DMS153 (cell line): ENCODE results near the gene SH3BP2.

ENCODE experiments used
- DNase-seq: peaks from one replicate; lab custom pipeline; 2025; lab: John Stamatoyannopoulos, UW

SH3BP2 gene

DNA sequence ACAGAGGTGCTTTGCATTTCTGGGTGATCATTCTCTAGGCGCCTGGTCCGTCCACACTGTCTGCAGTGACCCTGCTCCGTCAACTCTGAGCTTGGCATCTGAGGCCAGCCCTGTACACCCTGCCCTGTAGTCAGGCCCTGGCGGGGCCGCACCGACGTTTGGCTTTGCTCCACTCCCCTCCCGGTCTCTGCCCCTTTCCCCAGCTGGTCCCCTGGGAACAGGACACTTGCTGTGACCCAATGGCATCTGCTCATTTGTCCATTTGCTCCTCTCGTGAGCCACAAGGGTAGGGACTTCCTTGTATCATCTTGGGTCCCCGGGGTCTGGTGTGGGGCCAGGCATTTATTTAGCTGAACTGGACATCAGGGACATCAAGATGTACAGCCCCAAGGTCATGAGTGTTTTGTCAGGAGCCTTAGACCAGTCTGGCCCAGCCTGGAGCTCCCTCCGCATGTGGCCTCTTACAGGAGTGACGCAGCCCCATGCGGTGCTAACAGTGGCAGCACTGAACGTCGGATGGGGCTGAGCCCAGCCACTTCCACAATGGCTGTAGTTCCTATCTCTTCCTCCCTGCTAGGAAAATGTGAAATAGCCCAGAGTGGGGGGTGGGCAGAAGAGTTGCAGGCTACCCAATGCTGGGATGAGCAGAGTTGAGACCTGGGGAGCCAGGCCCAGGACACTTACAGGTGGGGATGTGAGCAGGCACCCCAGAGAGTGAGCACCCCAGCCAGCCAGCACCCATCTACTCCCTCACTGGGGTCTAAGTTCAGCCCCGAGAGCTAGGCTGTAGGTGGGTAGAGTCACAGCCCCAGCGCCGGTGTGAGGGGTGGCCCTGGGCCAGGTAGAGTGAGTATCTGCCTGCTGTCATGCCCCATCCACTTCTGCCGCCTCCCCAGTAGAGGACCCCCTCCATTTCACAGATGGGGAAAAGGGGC is 2.0 kb upstream of the SH3BP2 start:
- DNase-seq, result no peak

DNA sequence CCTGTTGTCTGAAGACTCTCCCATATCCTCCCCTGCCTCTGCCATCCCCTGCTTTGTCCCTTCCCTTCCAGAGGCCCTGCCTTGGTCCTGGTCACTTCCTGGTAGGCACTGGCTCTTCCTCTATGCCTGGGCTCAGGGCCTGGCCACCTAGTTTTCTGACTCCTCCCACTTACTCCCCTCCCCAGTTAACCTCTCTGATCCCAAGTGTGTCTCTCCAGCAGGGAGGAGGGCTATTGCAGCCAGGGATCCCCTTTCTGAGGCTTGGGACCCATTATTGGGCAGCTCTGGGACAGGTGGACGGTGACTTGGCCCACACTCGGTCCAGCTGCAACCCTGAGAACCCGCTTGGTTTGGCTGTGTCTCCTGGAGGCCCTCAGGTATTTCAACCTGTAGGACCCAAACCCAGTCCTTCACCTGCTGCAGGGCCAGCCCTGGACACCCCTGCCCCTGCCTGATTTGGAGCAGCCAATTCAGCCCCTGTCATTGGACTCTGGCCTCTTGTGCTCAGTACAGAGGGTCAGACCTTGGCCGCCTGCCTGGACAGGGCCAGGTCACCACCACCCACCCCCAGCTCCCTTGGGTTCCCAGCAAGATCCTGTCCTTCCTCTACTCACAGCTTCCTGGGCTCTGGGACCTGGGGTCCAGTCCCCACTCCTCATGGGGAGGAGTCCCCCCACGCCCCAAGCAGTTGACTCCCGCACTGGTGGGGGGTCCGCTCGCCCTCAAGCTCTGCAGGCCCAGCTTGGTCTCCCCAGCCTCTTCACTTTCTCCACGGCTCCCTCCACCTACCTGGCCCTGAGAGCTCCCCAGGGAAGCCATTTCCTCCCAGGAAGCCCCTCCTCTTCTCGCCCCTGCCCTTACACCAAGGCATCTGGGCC is 1.1 kb upstream of the SH3BP2 start:
- no peak for DNase-seq

DNA sequence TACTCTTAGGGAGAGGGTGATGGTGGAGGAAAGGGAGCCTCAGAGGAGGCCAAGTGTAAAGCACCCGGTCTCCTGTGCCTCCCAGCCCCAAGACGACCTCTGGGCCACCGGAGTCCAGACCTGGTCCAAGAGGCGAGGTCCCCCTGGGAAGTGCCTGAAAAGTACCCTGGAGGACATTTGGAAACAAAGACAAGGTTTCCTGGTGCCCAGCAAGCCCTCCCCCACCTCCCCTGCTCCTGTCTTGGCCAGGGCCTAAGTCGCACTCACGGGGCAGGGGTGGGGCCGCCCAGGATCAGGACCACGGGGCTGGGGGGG is 532 bp upstream of the SH3BP2 start:
- DNase-seq, result no peak

DNA sequence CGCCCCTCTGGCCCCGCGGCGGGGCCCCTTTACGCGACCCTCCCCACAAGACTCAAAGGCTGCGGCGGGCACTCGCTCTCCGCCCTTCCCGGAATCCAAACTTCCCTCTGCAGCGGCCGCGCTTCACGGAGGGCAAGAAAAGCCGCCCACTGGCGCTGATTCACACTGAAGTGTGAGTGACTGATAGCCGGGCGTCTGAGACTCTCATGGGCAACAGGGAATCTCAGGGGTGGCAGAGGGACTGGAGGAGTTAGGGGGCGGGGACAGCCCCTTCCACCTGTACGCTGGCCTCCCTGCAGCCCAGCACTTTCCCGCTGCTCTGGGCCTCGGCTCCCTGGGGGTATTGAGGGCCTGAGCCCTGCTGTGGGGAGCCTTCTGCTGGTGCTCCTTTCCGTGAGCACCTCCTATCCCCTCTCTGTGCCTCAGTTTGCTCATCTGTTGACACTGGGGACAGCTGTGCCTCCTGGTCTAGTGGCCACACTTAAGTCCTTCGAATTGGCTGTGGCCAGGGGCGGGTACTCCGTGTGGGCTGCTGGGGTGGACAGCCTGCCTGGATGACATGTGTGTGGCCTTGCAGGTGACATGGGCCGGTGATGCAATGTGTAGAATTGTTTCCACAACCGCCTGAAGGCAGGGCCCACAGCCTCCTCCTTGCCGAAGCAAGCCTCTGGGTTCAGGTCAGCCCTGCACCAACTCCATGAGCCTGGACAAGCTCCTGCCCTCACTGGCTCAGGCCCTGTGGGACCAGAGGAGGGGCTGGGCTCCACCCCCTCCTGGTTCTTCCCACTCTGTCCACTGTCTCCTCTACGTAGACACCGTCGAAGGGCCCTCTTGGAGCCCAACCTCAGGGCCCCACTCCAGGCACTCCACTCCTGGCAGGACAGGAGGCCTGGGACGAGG is 951 bp downstream of the SH3BP2 start:
- DNase-seq, result no peak

DNA sequence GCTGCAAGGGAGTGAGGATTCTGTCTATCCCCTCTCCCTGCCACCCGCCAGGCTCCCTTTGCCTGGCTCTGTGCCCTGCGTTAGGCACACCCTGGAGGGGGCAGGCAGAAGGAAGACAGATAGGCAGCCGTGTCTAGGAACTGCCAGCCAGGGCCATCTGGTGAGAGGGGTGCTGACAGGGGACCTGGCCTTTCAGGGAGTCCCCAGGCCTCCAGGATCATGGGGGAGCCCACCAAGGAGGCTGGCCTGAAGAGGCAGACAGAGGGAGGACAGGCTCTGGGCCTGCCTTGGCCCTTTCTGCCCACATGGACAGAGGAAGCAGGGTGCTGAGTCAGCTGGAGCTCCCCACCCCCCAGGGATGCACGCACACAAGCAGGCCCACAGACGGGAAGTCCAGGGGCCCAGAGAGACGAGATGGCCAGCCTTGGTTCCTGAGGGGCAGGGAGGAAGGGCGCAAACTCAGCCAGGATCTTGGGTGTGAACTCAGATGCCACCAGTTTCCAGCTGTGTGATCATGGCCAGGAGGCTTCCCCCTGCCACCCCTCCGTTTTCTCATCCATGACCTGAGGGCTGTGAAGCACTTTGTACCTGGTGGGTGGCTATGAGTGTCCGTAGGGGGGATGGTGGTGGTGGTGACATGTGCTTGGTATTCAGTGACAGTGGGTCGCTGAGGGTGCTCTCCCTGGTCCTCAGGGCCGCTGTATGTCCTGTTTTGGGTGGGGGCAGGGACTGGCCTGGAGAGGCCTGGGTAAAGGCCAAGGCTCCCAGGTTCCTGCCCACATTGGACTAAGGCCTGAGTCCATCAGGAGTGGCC is 1.8 kb downstream of the SH3BP2 start:
- DNase-seq, result no peak

DNA sequence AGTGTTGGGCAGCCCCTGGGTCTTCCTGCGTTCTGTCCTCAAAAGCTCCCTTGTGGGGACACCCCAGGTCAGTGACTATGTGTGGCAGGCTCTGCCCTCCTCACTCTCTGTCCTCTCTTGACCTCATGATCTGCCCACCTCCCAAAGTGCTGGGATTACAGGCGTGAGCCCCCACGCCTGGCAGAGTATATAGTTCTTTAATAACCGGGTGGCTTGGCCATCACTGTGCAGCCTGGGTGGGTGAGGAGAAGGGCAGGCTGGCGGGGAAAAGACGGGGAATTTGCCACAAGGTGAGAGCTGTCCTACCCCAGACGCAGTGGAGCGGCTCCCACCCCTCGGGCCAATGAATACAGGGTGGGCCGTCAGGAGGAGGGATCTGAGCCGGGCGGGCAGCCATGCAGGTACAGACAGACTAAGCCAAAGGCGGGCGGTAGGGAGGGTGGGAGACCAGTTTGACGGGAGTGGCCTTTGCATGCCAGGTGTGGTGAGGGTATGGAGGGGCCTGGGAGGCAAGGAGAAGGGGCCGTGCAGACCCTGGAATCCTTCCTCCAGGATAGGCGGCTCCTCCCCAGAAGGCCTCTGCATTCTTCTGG is 2.5 kb downstream of the SH3BP2 start:
- DNase-seq, result no peak

DNA sequence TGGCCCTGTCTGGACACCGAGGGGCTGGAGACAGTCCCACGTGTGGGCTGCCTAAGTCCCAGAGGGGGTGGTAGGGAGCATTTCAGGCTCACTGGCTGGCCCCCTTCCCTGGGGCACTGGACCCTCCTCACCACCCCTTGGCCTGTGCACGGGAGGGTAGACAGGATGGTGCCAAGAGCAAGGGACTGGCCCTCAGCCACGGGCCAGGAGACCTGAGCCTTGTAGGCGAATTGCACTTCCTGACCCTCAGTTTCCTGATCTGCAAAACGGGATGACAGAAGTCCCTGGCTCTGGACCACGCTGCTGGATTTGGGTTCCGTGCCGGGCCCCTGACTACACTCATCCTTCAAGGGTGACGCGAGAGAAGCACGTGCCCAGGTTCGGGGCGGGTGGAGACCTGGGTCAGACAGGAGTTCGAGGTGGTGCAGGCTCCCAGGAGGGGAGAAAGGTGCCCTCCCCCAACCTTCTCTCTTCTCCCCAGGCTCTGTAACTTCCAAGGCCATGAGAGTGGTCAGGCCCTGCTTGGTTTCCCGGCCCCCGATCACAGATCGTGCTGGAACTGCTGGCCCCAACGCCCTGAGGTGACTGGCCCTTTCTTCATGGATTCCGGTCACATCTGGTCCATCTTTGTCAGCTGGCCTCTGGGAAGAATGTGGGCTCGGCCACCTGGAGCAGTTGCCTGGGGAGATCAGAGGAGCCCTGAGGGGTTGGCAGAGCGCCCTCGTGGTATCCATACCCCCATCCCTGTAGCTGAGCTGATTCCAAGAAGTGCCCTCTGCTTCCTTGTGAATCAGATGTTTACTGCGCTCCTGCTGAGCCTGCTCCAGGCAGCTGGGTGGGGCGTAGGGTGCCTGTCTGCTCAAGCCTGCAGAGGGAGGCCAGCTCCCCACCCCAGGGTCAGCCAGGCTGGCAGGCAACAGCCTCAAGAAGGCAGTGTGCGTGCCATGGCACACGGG is 3.3 kb downstream of the SH3BP2 start:
- DNase-seq, result no peak

DNA sequence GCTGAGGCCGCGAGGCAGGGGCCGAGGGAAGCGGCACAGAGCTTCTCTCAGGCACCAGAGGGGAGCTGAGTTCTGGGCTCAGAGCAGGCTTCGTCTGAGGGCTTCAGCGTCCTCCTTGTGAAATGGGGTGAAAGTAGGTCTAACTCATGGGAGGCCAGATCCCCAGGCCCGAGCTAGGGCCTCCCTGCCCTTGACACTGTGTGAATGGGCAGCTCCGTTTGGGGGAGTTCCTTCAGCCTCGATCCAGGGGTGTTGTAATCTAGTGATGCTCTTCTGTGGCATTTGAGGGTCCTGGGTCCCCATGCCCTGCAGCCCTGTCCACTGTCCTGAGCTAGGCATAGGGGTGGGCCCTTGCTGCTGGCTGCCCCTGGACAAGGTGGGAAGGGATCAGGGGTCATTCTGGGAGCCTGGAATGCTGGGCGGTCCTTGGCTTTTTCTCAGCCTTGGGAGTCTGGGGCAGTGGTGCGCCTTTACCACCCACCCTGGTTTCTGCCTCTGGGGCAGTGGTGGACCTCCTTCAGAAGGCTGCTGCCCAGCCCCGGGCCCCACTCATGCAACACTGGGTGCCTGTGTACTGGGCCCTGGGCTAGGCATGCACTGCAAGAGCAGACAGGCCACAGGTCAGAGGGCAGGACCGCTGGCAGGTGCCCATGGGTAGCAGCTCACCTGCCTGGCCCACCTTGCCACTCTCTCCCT is 4.1 kb downstream of the SH3BP2 start:
- no peak for DNase-seq

DNA sequence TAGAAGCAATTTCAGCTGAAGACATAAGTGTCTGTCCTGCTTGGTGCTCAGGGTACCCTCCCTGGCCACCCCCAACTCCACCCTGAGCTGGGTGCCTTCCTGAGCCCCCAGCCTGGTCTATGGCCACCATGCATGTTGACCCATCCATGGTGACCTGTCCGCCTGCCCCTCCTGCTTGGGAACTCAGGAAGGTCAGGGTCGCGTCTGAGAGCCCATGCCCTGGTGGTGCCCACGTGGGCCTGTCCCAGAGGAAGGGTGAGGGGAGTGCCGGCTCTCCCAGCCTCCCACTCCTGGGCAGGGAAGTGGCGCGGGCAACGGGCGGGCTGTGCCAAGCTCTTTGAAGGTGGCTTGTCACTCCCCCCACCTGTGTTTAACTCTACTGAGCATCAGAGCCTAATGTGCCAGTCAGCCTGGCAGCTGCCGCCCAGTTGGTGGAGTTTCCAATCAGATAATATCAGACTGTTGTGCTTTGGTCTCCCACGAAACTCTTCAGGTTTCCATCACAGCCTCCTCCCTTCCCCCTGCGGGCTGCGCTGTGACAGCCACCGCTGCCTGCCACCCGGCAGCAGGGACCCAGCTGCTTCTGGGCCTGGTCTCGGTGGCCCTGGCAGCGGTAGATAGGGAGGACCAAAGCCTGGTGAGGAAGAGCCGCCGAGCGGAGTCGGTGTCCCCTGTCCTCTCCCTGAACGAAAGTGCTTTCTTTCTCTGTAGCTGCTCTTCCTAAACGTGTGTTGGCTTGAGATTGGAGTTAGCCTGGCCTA is 4.8 kb downstream of the SH3BP2 start:
- DNase-seq, result no peak

DNA sequence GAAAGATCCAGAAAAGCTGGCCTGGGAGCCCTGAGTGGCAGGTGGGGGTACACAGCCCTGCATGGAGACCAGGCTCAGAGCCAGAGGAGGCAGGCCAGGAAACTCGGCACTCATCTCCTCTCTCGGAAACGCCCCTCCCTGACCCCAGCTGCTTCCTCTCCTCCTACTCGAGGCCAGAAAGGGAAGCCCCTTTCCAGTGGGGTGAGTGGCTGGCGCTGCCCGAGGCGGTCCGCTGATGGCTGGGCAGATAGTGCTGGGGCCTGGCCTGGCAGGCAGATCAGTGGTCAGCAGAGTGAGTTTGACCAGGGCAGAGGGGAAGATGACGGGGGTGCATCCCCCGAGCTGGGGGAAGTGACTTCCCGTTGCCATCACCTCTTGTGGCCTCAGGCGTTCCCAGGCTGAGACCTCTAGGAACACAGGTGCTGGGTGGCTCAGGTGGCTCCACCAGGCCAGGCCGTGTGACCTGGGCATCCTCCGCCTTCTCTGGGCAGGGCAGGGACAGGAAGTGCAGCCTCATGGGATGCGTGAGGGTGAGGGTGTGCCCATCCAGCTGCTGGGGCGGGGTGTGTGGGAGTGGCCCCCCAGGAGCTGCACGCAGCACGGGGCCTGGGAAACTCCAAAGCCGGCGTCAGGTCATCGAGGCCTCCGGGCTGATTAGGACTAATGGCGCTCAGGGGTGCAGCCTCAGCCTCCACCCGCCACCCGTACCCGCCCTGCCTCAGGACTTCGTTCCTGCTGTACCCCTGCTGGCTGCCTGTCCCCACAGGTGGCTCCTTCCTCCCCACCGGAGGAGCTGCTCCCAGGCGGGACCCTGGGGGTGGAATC is 5.7 kb downstream of the SH3BP2 start:
- DNase-seq, result peak; percentile 27

DNA sequence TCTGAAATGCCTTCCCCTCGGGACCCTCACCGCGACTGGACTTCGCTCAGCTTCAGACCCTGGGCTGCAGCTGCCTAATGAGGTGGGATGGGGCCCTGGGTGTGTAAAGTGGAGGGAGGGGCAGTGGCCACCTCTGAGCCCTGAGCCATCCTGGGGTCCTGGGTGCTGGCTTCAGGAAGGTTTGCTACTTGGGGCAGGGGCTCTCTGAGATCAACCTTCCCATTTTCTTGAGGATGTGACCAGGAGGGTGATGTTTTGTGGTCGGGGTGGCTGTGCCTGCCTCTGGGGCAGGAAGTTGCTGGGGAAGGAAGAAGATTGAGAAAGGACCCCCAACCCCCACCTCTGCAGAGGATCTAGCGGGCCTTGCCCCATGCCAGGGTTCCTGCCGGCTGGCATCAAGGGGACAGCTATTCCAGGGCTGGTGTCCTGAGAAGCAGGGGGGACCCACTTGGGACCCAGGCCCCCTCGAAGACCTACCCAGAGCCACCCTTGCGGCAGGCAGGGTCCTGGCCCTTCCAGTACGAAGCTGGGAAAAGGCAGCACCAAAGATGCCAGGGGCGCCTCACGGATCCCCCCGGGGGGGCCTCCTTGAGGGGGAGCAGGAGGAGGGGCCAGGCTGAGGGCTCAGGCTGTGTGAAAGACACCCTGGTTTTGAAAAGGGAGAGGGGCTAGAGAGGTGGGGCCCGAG is 6.5 kb downstream of the SH3BP2 start:
- DNase-seq, result no peak

DNA sequence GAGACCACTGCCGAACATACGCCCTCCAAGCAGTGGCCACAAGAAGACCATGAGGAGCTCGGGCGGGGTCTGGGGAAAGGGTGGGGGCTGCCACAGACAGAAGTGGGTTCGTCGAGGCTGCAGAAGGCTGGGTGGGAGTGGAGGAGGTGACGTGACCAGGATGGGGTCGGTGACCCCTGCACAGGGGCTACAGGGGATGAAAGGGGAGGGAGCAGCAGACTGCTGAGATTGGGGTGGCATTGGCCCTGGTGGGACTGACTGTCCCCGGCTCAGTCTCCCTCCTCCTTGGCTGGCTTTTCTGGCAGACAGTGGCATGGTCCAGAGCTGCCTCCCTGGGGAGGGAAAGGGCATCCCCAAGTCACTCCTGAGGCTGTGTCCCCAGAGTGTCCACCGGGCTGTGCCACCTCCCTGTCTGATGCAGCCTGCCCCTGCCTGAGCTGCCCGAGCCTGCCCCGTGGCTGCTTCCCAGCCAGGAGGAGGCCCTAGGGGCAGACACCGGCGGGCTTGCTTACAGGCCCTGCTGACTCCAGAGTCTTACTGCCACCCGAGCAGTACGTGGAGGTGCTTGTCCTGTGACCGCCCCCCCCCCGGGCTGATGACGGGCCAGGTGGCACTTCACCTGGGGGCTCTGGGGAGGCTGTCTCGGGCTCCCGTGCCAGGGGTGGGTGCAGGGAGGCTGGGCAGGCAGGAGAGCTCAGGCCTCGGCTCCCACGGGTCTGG is 7.2 kb downstream of the SH3BP2 start:
- DNase-seq, result no peak

DNA sequence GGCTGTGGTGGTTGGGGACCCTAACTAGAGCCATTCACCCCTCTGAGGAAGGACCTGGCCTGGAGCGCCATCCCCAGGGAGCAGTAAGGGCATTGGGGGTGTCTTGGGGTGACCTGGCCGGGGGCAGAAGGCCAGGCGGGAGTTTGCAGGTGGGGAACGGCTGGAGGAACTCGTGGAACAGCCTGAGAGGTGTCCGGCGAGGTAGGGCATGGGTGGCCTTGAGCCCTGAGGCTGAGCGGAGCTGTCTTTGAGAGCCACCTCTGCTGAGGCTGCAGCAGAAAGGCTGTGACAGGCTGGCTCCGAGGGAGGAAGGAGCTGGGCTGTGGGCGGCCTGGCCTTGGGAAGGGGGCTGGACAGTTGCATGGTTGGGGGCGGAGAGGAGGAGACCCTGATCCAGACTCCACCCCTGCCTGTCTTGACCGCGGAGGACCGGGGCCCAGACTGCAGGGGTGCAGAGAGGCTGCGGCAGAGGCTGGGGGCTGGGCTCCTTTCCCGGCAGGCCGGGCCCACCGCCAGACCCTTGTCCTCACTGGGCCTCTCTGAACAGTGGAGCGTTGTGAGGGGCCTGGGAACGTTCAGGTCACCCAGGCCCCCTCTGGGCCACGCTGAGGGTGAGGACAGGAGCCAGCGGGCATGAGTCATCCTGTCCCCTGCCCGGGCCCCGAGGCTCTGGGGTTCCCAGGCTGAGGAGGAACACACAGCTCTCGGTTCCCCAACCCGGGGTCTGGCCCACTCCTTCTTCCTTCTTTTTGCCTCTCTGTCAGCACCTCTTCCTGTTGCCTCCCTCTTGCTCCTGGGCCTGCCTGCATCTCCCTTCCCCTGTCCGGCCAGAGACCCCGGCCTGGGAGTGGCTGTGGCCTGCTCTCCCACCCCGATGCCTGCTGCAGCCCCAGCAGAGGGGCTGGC is 8.1 kb downstream of the SH3BP2 start:
- DNase-seq, result no peak

DNA sequence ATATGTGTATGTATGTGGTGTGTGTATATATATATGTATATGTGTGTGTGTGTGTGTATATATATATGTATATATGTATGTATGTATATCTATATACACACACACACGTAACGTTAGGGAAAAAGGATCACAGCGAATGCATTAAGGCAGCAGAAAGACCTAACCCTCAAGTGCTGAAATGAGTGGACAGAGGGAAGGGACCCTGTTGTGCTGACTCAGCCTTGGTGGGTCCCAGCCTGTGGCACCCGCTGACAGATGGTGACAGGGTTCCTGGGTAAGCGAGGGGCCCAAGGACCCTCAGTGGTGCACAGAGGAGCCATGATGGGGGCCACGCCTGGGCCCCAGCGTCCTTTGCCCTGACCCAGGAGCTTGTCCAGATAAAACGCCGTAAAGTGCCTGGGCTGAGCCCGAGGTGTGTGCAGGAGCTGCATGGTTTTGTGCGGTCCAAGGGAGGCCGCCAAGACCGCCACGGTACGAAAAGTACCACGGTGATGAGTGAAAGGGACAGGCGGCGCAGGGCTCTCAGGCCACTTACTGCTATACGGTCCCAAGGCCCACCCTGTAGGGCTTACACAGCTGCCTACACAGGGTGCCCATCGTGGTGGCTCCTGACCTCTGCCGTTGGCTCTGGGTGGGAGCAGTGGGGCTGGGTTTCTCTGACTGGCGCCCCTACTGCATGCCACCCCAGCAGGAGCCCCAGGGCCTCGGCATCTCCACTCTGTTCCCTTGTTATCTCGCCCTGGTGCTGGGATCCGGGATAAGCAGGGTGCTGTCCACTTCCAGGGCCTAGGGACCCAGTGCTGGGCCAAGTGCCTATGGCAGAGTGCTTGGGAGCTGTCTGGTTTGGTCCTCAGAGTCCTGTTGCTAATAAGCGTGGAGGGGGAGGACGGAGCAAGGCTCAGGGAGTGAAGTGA is 10.0 kb downstream of the SH3BP2 start:
- DNase-seq, result no peak
